ENCODE measurements around the gene FUZ.
A peak's percentile ranks its signal among the peaks of the same experiment; 100 is the strongest.

FUZ gene

GRCh38 chr19:49812997-49813861 is at the start of gene FUZ:
TSS of gene FUZ (minus strand) at chr19:49813292. CDS start at chr19:49813106, 186 bp downstream.
- Histone ChIP-seq H3K9ac (ENCODE audit: low read depth, low read length) (peak within 1 kb of the TSS; percentile 77), H3K9me3 (ENCODE audit: control insufficient read depth, insufficient read depth, low read length) (no peaks in the 10 kb centered on the region), H3K36me3 (ENCODE audit: insufficient read depth, low read length) (no peaks in the 10 kb centered on the region), H3K4me1 (ENCODE audit: insufficient read depth, low read length) (peaks cover 5% of the 10 kb centered on the region; the same call in 1 of the 2 replicates)

DNA sequence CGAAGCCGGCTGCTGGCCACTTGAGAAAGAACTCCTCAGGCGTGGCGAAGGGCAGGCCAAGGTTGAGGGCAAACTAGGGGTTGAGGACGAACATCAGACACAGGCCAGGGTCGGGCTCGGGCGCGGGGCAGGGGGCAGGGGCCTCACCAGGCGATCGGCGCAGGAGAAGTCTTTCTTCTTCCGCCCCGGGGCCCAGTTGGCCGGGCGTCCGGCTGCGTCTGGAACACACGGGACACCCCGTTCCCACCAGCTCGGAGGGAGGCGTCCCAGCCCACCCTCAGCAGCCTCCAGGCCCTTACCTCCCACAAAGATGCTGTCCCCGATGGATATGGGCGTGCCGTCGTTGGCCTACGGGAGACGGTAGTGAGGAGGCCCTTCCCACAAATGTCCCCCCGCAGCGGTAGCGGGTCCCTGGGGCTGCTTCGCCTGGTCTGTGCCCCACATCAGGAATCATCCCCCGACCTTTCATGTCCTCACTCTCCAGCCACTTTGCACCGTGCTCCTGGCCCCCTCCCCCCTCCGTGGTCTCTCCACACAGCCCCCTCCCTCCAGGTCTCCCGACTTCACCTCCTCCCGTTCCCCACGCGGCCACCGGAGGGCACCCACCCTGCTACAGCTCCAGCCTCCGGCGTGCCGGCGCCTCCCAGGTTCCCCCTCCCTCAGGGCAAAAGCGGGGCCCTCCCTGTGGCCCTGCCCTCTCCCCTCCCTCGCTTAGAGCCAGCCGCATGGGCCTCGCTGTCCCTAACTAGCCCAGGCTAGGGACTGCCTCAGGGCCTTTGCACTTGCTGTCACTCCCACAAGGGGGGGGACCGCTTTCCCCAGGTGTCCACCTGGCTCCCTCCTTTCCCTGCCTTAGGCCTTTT is 49.5 kb upstream of the FUZ start:
- no peaks in the 10 kb centered on the region; the same call in 1 of the 2 replicates for H3K4me1 ChIP-seq (ENCODE audit: insufficient read depth, low read length)
- no peaks in the 10 kb centered on the region for H3K9me3 ChIP-seq (ENCODE audit: control insufficient read depth, insufficient read depth, low read length)
- H3K9ac ChIP-seq (ENCODE audit: low read depth, low read length), result no peak overlapping the region
- peaks cover 13% of the 10 kb centered on the region for H3K36me3 ChIP-seq (ENCODE audit: insufficient read depth, low read length)

DNA sequence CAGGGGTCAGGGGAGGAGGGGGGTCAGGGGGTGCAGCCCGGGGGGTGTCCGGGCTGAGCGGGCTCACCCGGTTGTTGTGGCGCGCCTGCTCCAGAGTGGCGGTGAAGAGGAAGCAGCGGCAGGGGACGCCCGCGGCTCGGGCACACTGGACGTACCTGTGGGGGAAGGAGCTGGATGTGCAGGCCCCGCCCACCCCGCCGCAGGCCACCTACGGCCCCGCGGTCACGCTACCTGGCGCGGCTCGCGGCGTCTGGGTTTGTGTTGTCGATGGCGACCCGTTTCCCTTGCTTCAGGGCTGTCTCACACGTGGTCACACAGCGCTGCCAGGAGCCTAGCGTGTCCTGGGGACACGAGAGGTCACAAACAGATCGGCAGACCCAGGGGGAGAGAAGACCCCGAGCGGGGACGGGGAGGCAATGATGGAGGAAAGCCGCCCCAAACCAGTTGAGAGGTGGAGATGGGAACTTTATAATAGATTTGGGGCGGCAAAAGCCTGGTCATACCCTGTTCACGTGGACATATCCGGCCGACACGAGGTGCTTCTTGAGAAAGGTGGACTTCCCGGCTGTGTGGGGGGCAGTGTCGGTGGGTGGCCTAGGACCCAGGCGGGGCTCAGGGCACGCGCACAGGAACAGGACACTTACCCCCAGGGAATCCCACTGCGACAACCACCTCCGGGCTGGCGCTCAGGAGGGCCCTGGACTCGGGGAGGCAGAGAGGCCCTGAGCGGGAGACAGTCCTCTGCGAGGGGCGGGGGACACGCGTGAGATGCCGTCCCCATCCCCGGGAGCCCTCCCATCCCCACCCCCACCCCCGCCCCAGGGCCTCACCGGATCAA is 48.7 kb upstream of the FUZ start:
- H3K4me1 ChIP-seq (ENCODE audit: insufficient read depth, low read length), result no peaks in the 10 kb centered on the region; the same call in 1 of the 2 replicates
- H3K36me3 ChIP-seq (ENCODE audit: insufficient read depth, low read length), result peaks cover 13% of the 10 kb centered on the region
- H3K9me3 ChIP-seq (ENCODE audit: control insufficient read depth, insufficient read depth, low read length), result no peaks in the 10 kb centered on the region
- H3K9ac ChIP-seq (ENCODE audit: low read depth, low read length), result no peak overlapping the region

DNA sequence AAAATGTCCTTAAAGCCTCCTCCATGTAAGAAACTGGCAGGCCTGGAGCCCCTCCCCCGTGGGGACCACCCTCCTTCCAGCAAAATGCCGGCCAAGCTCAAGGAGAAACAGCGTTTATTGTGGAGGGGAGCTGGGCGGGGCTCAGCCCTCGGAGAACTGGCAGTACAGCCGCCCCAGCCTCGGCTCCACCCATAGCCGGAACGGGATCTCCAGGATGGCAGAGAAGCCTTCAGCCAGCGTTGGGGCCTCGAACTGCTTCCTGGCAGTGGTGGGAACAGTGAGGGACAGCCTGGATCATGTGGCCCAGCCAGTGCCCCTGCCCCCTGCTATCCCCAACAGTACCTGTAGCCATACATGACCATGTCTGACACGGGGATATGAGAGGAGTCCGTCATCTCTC is 48.0 kb upstream of the FUZ start:
- H3K9me3 ChIP-seq (ENCODE audit: control insufficient read depth, insufficient read depth, low read length), result no peaks in the 10 kb centered on the region
- H3K4me1 ChIP-seq (ENCODE audit: insufficient read depth, low read length), result no peaks in the 10 kb centered on the region; the same call in 1 of the 2 replicates
- no peak overlapping the region for H3K9ac ChIP-seq (ENCODE audit: low read depth, low read length)
- H3K36me3 ChIP-seq (ENCODE audit: insufficient read depth, low read length), result peaks cover 13% of the 10 kb centered on the region

- H3K9ac ChIP-seq (ENCODE audit: low read depth, low read length), result no peak overlapping the region
- H3K9me3 ChIP-seq (ENCODE audit: control insufficient read depth, insufficient read depth, low read length), result no peaks in the 10 kb centered on the region
- no peaks in the 10 kb centered on the region; the same call in 1 of the 2 replicates for H3K4me1 ChIP-seq (ENCODE audit: insufficient read depth, low read length)
- peaks cover 13% of the 10 kb centered on the region for H3K36me3 ChIP-seq (ENCODE audit: insufficient read depth, low read length)
Observed at GRCh38 chr19:49860336-49861102, 47.4 kb upstream of the FUZ start.

DNA sequence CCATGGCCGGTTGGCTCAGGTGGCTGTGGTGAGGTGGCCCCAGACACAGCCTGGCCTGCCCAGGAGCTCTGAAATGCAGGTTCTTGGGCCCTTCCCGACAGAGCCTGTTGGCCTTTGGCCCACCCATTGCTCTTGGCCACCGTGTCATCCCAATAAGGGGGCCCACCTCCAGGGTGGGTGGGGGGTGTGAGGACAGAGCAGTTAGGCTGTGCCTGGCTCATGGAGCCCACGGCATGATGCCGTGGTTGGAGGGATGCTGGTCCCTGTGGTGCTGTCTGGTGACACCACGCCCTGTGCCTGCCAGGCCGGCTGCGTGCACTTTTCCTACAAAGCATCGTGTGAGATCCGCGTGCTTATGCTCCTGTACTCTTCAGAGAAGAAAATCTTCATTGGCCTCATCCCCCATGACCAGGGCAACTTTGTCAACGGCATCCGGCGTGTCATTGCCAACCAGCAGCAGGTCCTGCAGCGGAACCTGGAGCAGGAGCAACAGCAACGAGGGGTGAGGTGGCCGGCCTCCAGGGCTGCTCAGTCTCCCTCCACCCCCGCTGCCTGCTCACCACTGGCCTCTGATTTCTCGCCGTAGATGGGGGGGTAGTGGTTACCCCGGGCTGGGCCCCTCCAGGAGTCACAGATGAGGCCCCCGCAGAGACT is 46.7 kb upstream of the FUZ start:
- Histone ChIP-seq H3K9ac (ENCODE audit: low read depth, low read length) (no peak overlapping the region), H3K4me1 (ENCODE audit: insufficient read depth, low read length) (no peaks in the 10 kb centered on the region; the same call in 1 of the 2 replicates), H3K36me3 (ENCODE audit: insufficient read depth, low read length) (peaks cover 12% of the 10 kb centered on the region), H3K9me3 (ENCODE audit: control insufficient read depth, insufficient read depth, low read length) (no peaks in the 10 kb centered on the region)

DNA sequence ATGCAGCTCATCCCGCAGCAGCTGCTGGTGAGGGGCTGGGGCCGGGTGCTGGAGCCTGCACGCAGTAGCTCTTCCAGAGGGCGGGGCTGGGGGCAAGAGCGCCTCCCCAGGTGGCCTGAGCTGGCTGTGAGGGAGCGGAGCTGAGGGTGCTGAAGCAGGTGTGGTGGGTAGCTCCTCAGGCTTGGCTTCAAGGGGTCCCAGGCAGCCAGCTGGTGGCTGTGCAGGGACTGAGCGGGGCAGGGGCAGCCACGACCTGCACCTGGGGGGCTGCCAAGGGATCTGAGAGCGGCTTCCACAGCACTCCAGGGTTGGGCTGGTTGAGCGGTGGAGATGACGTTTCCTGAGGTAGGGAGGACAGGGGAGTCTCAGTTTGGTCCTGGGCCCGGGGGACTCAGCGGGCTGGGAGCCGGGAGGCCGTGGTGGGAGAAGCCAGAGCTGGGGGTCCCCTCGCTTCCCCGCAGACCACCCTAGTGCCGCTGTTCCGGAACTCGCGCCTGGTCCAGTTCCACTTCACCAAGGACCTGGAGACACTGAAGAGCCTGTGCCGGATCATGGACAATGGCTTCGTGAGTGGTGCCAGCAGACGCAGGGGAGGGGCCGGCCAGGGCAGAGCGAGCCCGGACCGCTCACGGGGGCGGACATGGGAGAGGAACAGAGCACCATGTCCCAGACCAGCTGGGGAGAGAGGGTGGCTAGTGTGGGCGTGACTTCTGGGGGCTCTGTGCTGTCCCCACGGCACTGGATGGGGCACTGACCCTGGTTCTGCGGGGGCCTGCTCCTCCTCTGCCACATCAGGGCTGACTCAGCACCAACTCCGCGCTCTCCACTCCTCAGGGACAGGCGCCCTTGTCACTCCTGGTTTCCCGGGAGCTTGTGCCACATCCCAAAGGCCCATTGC is 45.2 kb upstream of the FUZ start:
- Histone ChIP-seq H3K36me3 (ENCODE audit: insufficient read depth, low read length) (peaks cover 2% of the 10 kb centered on the region; the same call in 1 of the 2 replicates), H3K9ac (ENCODE audit: low read depth, low read length) (no peak overlapping the region)

DNA sequence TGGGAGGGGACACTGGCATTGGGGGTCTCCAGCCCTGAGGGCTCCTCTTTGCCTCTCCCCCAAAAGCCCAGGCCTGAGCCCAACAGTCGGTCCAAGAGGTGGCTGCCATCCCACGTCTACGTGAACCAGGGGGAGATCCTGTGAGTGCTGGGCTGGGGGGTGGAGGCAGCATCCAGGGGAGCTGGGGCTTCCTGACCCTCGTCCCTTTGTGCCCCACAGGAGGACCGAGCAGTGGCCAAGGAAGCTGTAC is 44.7 kb upstream of the FUZ start:
- Histone ChIP-seq H3K9ac (ENCODE audit: low read depth, low read length) (no peak overlapping the region), H3K4me1 (ENCODE audit: insufficient read depth, low read length) (no peaks in the 10 kb centered on the region; the same call in 1 of the 2 replicates), H3K9me3 (ENCODE audit: control insufficient read depth, insufficient read depth, low read length) (no peaks in the 10 kb centered on the region), H3K36me3 (ENCODE audit: insufficient read depth, low read length) (peaks cover 2% of the 10 kb centered on the region; the same call in 1 of the 2 replicates)

More for the DNA sequence above, 45.2 kb upstream of the FUZ start:
- H3K4me1 ChIP-seq (ENCODE audit: insufficient read depth, low read length), result no peaks in the 10 kb centered on the region; the same call in 1 of the 2 replicates
- no peaks in the 10 kb centered on the region for H3K9me3 ChIP-seq (ENCODE audit: control insufficient read depth, insufficient read depth, low read length)

GRCh38 chr19:49857061-49857837 is 44.2 kb upstream of the FUZ start:
- Histone ChIP-seq H3K9ac (ENCODE audit: low read depth, low read length) (no peak overlapping the region), H3K9me3 (ENCODE audit: control insufficient read depth, insufficient read depth, low read length) (no peaks in the 10 kb centered on the region), H3K36me3 (ENCODE audit: insufficient read depth, low read length) (peaks cover 2% of the 10 kb centered on the region; the same call in 1 of the 2 replicates), H3K4me1 (ENCODE audit: insufficient read depth, low read length) (peaks cover 2% of the 10 kb centered on the region; the same call in 1 of the 2 replicates)

DNA sequence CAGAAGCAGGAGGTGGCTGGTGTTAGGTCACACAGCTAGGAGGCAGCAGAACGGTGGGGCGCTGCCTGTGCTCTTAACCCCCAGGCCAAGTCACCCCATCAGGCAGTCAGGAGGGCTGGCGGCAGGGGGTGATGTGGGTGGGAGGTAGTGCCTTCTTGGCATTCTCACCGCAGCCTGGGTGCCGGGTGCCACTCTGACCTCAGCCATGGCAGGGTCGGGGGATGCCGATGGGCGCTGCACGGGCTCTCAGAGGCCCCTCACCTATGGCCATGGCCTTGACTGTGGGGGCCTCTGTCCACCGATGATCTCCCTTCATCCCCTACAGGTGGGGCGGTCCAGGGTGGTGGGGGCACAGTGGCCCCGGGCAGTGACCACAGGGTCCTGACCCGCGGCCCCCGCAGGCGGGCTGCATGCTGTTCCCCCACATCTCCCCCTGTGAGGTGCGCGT is 43.5 kb upstream of the FUZ start:
- Histone ChIP-seq H3K9me3 (ENCODE audit: control insufficient read depth, insufficient read depth, low read length) (no peaks in the 10 kb centered on the region), H3K36me3 (ENCODE audit: insufficient read depth, low read length) (peaks cover 2% of the 10 kb centered on the region; the same call in 1 of the 2 replicates), H3K9ac (ENCODE audit: low read depth, low read length) (no peak overlapping the region), H3K4me1 (ENCODE audit: insufficient read depth, low read length) (peaks cover 3% of the 10 kb centered on the region; the same call in 1 of the 2 replicates)

DNA sequence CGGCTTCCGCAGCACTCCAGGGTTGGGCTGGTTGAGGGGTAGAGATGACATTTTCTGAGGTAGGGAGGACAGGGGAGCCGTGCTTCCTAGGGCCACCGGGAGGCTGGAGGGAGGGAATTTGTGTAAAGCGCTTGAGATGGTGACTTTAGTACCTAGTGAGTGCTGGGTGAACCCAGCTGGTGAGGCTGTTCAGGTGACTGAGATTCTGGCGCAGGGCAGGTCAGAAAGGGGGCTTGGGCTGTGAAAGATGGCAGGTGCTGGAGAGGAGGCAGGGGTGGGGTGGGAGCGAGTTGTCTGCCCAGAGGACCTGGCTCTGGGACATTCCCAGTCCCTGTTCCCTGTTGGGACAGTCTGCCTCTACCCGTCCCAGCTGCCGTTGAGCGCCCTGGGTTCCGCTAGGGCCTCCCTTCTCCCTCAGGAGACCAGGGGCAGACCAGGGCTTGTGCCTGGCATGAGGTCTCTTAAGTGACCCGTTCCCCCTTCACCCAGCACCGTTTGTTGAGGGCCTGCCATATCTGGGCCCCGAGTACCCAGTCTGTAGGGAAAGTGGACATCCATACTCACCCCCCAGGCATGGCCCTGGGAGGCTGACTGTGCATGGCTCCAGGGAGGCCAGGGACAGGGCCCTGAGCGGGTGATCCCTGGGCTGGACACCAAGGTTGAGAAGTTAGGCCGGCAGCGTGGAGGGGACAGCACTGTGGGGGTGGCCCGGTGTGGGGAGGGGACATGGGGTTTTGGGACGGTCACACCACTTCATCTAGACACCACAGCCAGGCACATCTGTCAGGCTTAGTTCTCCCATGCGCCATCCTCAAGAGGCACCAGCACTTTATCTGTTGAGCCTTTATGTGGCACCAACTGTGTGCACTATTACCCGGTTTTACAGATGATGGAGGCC is 42.8 kb upstream of the FUZ start:
- Histone ChIP-seq H3K9me3 (ENCODE audit: control insufficient read depth, insufficient read depth, low read length) (no peaks in the 10 kb centered on the region), H3K36me3 (ENCODE audit: insufficient read depth, low read length) (peaks cover 2% of the 10 kb centered on the region; the same call in 1 of the 2 replicates), H3K4me1 (ENCODE audit: insufficient read depth, low read length) (peaks cover 3% of the 10 kb centered on the region; the same call in 1 of the 2 replicates), H3K9ac (ENCODE audit: low read depth, low read length) (no peak overlapping the region)
